Limb (tissue), 2 donors: ENCODE data around the gene TPK1.
"Not testable (repeated sequence)": the region's sequence is repeated elsewhere in the genome, so short reads cannot be mapped to it uniquely, and the experiment has no call there.

Source experiments
- DNase-seq, 2 donors: peaks; one replicate each; pipeline ENCODE4 v3.0.0-alpha.2; 2016; ENCODE audit errors: extremely low spot score in 2 of 2

The TPK1 gene

DNA sequence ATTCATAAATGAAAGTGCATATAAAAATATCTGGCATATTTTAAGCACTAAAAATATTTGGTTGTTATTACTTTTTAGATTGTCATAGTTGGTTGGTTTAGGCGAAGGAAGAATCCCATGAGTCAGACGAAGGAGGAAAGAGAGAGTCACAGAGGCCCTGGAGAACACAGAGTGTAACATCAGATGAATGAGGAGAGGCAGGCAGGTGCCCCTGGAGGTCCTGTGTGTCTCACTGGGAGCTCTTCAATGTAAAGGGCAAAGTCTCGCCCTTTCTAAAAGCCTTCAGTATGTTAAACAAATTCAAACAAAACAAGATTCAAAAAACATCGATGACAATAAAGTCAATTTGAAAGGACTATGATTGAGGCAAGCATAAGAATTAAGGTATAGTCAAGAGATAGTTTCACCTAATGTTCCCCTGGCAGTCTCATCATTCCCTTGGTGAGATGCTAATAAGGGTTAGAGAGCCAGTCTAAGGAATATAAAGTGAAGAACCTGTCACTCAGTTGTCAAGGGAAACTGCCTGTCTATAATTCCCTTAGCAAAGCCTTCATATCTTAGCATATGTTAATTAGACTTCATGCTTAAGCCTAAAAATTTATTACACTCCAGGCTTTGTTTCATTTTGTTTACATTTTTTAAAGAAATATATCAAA lies 194.3 kb downstream of the TPK1 start:
- no peak for DNase-seq

DNA sequence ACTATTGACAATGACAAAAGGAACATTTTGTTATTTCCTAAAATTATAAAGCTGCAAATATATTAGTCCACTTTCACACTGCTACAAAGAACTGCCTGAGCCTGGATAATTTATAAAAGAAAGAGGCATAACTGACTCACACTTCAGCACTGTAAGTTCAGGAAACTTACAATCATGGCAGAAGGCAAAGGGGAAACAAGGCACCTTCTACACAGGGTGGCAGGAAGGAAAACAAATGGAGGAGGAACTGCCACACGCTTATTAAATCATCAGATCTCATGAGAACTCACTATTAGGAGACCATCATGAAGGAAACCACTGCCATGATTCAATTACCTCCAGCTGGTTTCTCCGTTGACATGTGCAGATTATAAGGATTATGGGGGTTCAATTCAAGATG lies 203.1 kb downstream of the TPK1 start:
- DNase-seq, result no peak

DNA sequence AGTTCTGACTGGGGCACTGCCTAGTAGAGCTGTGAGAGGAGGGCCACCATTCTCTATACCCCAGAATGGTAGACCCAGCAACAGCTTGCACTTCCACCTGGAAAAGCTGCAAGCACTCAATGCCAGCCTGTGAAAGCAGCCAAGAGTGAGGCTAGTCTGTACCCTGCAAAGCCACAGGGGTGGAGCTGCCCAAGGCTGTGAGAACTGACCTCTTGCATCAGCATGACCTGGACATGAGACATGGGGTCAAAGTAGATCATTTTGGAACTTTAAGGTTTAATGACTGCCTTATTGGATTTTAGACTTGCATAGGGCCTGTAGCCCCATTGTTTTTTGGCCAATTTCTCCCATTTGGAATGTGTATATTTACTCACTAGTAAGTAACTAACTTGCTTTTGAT lies 206.3 kb downstream of the TPK1 start:
- no peak for DNase-seq

DNA sequence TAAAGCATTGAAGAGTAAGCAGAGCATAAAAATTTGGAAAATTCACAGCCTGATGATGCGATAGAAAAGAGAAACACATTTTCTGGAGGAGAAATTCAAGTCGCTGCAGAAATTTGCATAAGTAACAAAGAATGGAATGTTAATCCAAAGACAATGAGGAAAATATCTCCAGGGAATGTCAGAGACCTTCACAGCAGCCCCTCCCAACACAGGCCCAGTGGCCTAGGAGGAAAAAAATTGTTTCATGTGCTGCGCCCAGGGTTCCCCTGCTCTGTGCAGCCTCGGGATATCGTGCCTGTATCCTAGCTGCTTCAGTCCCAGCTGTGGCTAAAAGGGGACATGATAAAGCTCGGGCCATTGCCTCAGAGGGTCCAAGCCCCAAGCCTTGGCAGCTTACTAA lies 206.8 kb downstream of the TPK1 start:
- DNase-seq, result no peak

DNA sequence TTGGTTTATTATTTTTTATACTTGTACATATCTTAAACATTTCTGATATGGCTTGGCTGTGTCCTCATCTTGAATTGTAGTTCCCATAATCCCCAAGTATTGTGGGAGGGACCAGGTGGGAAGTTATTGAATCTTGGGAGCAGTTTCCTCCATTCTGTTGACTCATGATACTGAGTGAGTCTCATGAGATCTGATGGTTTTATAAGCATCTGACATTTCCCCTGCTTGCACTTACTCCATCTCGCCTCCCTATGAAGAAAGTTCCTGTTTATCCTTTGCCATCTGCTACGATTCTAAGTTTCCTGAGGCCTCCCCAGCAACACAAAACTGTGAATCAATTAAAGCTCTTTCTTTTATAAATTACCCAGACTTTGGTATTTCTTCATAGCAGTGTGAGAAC lies 207.7 kb downstream of the TPK1 start:
- no peak for DNase-seq

DNA sequence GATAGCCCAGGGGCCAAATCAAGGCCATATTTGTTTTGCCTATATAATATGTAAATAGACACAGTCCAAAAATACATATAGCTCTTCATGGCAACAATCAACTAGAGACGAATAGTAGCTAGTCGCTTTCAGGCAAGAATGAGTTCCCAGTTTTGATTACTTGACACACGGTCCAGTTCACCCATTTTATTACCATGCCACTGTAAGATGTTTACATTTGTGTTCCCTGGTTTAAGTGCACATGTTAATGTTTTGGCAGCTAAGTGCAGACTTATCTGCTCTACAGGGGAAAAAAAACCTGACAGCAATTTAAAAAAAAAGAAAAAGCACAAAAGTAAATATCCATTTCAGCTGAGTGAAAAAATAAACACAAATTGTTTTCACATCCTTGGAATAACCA lies 213.1 kb downstream of the TPK1 start:
- no peak for DNase-seq

DNA sequence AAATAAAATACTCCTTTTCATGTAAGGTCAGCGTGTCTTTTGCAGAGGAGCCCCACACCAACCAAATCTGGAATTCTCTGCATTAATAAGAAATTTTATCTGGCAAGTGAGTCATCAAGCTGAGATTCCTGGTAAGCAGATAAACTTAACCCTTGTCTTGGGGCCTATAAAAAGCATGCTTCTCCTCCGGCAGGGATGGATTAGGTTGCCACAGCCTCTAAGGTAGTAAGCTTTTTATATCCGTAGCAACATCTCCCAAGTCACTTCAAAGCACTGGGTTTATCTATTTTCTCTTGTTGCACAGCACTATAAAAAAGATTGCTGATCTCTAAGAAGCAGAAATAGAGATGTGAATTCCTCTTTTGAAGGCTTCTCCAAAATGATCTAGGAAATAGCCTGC lies 229.6 kb downstream of the TPK1 start:
- no peak for DNase-seq

DNA sequence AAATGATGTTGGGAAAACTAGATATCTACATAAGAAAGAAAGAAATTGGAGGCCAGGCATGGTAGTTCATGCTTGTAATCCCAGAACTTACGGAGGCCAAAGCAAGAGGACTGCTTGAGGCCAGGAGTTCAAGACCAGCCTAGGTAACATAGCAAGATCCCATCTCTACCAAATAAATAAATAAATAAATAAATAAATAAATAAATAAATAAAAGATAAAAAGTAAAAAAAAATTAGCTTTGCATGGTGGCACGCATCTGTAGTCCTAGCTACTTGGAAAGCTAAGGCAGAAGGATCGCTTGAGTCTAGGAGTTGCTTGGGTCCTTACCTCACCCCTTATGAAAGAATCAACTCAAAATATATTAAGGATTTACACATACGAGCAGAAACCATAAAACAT lies 238.9 kb downstream of the TPK1 start:
- DNase-seq, result no peak

DNA sequence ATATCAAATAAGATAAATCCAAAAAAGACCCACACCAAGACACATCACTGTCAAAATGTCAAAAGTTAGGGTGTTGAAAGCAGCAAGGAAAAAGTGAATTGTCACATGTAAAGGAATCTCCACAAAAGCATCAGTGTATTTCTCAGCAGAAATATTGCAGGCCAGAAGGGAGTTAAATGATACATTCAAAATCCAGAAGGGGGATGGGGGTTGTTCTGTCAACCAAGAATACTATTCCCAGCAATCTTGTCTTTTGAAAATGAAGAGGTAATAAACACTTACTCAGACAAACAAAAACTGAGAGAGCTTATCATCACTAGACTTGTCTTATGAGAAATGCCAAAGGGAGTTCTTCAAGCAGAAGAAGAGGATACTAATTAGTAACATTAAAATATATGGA lies 241.3 kb downstream of the TPK1 start:
- no peak for DNase-seq

DNA sequence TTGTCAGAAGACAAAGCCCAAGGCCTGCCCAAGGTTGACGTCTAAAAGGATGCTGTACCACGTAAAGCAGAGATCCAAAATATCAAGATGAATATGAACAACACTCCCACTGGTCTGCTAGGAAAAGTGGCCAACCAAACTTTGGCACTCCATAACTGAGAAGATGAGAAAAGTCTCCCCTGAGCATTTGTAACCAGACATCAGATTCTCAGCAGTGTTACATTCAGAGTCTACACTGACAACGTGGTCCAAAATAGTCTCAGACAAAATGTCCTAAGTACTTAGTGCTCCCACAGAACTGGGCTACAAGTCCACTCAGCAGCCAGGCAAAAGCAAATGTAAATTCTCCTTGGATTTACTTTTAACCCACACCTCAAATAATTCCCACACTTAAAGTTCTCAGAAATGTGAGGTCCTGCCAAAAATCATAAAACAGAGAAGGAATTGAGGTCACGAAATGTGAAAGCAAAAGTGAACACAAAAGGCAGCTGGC lies 247.2 kb downstream of the TPK1 start:
- DNase-seq, result peak in 1 of 2 donors; percentile 27

DNA sequence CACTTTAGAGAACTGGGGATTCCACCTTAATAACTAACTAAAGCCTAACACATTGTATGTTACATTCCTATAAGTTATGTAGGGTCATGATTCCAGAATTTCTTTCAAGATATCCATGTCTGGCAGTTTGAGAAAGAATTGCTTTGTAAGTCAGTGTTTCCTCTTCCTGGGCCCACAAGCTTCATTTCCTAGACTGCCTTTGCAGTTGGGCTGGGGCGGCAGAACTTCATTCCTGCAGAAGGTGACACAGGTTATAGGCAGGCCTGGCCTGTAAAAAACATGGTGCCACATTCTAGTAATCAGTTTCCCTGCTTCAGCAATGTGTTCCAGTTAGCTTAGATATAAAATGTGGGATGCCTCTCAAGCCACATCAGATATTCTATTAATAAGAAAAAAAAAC lies 248.2 kb downstream of the TPK1 start:
- DNase-seq, result no peak

DNA sequence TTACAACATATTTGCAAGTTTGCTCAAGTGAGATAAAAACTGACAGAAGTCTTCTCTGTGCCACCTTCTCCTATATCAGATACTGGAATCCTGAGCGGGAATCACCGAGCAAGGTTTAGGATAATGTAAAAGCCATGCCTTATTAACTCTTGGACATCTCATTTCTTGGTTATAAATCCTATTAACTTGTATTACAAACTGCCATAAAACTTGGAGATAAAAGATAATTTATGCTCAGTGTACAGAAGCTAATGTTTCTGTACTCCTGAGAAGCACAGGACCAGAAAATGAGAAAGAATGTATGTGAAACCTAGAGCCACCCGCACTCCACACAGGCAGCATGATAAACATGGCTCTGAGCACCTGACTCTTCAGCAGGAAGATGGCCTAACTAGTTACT lies 251.1 kb downstream of the TPK1 start:
- DNase-seq, result no peak

DNA sequence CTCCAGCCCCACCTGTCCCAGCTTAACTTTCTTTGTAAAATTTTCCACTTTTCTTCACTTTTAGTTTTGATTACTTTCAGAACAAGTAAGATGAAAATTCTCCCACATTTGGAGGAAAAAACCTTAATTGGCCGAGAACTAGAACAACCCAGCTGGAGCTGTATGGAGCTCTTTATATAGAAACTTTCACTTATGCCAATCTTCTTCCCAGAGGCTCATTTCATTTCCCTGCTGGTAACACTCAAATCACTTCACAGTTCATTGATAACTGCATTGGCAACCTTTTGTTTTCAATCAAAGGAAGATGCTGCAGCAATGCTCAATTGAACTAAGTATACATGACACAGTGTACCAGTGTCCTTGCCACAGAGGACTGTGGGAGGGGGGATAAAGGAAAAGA lies 256.2 kb downstream of the TPK1 start:
- DNase-seq, result no peak

DNA sequence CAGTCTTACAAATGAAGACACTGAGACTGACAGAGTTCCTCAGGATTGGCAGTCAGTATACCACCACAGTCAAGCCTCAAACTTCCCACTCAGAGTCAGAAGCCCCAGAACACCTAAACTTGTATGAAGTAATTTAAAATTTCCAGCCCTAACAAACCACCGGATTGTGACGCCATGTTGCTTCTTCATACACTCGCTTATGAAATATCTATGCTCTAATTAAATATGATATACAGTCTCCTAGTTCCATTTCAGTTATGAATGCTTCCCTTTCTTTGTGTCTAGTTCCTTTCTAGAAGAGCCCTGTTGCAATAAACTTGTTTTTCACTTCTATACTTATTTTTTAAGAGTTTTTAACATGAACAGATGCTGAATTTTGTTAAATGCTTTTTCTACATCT lies 260.4 kb downstream of the TPK1 start:
- no peak for DNase-seq

DNA sequence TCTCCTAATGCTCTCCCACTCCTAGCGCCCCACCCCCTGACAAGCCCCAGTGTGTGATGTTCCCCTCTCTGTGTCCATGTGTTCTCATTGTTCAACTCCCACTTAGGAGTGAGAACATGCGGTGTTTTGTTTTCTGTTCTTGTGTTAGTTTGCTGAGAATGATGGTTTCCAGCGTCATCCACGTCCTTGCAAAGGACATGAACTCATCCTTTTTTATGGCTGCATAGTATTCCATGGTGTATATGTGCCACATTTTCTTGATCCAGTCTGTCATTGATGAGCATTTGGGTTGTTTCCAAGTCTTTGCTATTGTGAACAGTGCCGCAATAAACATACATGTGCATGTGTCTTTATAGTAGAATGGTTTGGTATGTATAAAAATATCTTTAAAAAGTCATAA lies 261.1 kb downstream of the TPK1 start:
- DNase-seq, result not testable (repeated sequence)

DNA sequence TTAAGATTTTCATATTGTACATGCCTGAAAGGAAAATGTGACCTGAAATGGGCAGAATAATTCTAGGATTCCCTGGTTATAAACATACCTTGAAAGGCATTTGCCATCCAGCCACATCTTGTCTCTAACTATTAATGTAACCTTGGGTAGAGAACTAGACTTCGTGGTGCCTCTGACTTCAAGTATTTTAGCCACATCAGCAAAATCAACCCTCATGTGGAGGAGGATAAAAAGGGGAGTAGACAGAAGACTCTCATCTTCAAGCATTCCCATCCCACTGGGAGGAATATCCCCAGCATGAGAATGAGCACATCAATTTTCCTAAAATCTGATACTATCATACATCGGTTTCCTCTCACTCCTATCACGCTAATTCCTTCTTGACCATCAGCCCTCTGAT lies 267.6 kb downstream of the TPK1 start:
- DNase-seq, result no peak

DNA sequence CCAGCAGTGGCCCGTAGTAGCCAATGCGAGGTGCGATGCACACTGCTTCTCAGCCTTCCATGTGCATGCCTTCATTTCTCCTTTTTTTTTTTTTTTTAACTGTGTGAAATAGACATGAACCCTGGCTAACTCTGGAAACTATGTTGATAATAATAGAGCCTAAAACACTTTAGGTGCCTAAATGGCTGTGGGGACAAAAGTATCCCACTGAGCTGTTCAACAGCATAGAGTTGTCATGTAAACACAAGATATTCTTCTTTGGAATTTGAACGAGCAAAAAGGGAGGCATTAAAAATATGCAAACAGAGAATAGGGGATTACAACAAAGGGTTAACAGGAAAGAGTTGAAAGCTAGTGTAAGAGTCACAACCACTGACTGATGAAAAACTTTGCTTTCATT lies 270.3 kb downstream of the TPK1 start:
- DNase-seq, result no peak

DNA sequence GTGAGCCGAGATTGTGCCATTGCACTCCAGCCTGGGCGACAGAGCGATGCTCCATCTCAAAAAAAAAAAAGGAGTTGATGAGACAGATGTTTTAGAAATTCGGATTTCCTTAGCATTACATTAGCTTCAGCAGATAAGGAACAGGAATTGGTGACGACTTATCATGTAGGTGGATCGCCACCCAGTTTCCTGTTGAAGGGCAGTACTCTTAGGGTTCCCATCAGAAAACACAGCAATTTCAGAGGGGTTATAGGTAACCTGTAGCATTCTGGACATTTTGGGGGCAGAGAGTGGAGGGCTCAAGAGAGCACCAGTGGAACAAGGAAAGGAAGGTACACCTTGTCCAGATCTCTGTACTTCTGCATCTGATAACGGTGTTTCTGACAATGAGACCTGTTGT lies 286.0 kb downstream of the TPK1 start:
- DNase-seq, result no peak

DNA sequence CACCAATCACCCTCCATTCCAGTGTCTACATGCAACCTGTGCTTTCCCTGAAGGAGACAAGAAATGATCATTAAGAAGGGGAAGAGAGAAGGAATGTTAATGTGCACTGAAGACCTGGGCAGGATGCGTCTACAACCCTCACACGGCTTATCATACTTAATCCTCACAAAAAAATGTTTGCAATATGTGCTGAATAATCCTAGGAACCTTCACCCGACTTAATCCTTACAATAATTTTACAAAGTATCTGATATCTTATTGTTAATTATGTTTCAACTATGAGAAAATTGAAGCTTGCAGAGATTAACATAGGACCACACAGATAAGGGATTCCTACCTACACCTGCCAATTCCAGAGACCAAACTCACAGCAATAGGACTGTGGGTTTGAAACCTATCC lies 287.3 kb downstream of the TPK1 start:
- no peak for DNase-seq

DNA sequence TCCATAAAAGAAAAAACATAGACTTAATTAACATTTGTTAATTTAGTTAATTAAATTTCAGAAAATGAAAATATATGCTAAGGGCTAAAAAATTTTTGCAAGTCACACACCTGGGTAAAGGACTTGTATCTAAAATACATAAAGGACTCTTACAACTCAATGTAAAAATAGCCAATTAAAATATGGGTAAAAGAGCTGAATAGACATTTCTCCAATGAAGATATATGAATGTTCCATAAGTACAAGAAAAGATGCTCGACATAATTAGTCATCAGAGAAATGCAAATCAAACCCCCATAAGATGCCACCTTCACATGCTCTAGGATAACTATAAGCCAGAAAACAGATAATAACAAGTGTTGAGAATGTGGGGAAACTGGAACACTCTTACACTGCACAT lies 288.0 kb downstream of the TPK1 start:
- DNase-seq, result no peak

DNA sequence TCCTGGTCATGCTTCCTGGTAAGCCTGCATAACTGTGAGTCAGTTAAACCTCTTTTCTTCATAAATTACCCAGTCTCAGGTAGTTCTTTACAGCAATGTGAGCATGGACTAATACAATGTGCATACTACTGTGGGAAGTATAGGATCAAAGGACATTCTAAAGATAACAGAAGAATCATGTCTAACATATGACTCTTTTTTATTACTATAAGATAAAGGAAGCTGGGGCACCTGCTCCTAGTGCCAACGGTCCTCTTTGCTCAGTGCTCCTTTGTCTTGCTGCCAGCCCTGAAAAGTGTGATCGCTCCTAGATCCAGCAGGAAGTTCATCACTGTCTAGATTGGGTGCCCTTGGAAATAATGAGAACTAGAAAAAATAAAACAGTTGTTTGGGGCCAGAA lies 289.1 kb downstream of the TPK1 start:
- no peak for DNase-seq

DNA sequence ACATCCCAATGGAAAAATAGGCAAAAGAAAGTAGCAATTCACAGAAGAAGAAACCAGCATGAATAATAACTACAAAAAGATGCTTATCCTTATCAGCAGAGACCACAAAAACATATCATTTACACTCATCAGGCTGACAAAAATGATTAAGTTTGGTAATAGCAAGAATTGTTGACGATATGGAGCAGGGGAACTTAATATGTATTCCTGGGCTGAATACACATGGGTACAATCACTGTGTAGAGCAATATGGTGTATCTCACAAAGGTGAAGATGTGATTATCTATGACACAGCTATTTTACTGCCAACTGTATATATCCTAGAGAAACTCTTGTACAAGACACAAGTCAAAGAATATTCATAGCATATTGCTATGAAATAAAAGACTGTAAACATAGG lies 290.5 kb downstream of the TPK1 start:
- DNase-seq, result no peak

DNA sequence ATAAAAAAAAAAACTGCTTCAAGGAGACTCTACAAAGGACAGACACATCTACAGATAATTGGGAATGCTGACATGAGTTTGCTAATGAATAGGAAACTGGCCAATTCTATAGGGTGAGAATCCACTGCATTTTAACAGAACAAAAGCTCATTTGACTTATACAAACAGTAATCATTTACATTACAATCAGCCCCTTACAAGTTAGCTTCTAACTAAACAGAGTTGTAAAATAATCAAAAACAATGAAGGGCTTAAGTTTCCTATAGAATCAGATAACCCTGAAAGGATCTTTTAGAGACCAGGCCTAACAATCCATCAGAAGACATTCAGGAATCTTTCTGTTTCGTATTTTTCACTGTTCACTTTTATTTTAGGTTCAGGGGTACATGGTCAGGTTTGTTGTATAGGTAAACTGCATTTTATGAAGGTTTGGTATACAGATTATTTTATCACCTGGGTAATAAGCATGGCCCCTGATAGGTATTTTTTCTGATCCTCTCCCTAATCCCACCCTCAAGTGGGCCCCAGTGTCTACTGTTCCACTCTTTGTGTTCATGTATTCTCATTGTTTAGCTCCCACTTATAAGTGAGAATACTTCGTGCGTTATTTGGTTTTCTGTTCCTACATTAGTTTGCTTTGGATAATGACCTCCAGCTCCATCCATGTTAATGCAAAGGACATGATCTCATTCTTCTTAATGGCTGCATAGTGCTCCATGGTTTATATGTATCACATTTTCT lies 301.0 kb downstream of the TPK1 start:
- no peak for DNase-seq
